Body of pancreas (tissue), 4 donors: ENCODE results near the gene PHACTR3. TPM values are rescaled to one million over a fixed set of nuclear protein-coding genes. Genes with fewer than 3 reads are reported as not detected.

ENCODE experiments used
- ATAC-seq: fragments of 150-250 bp; one replicate; pipeline ENCODE4 v1.9.1; 2016
- DNase-seq, 4 donors: peaks; one replicate each; pipeline ENCODE4 v3.0.0-alpha.2; 2019
- H3K27ac ChIP-seq, 4 donors: fragments of 200-600 bp; sonication (generic); 1 replicate in 3 of 4; 2 replicates in 1 of 4; pipeline versions ENCODE4 v1.5.1 to v1.6.1; 2016 to 2019; ENCODE audit warnings: mild to moderate bottlenecking in 1 of 4, mixed read lengths in 1 of 4, moderate library complexity in 1 of 4
- H3K27me3 ChIP-seq, 2 donors: fragments of 200-600 bp; sonication (generic); one replicate each; pipeline ENCODE4 v1.6.0; 2016; ENCODE audit warnings: mild to moderate bottlenecking in 1 of 2
- H3K36me3 ChIP-seq, 2 donors: fragments of 200-600 bp; sonication (generic); replicated peaks in 1 of 2; 2 replicates each; pipeline ENCODE4 v1.5.1; 2016; ENCODE audit warnings: low read depth in 2 of 2; ENCODE audit not compliant: insufficient read depth in 1 of 2
- H3K4me1 ChIP-seq: fragments of 200-600 bp; sonication (generic); one replicate; pipeline ENCODE4 v1.6.0; 2016
- H3K4me3 ChIP-seq, 2 donors: fragments of 200-600 bp; sonication (generic); 1 replicate in 1 of 2; 2 replicates in 1 of 2; pipeline ENCODE4 v1.5.1; 2016 to 2019
- H3K9me3 ChIP-seq, 3 donors: fragments of 200-600 bp; sonication (generic); 1 replicate in 2 of 3; 2 replicates in 1 of 3; pipeline ENCODE4 v1.5.1; 2016
- POLR2A ChIP-seq, 3 donors: fragments of 450-650 bp; IDR thresholded peaks; one replicate each; pipeline ENCODE4 v1.6.1; 2016; ENCODE audit warnings: antibody characterized with exemption in 3 of 3, mild to moderate bottlenecking in 2 of 3
- WGBS, 2 donors: methylation state at CpG; one replicate each; pipeline ENCODE4 v1.1.5; 2017; 5-methylcytosine and 5-hydroxymethylcytosine counted together
- intact Hi-C: fragments of 100-400 bp; cut with DNase I; formaldehyde crosslinking; loops from one replicate; pipeline ENCODE4 v1.15.1; 2023
- total RNA-seq, 2 donors: library from RNA; depleted of rRNA; stranded (reverse); fragments of >200 nt; gene quantifications; one replicate each; pipeline ENCODE4 v1.1.0, GENCODE V29; 2016
- TF ChIP-seq, protein P1 (sequence below), 7 experiments: fragments of 450-650 bp in 4 of 7; fragments of 200-600 bp in 3 of 7; sonication (generic) in 3 of 7; IDR thresholded peaks; one replicate each; pipeline ENCODE4 v1.5.1; 2016 to 2019; ENCODE audit warnings: antibody characterized with exemption in 7 of 7

Gene PHACTR3
- total RNA-seq, 2 donors from 2014 or later: 0.52 to 0.66 TPM

DNA sequence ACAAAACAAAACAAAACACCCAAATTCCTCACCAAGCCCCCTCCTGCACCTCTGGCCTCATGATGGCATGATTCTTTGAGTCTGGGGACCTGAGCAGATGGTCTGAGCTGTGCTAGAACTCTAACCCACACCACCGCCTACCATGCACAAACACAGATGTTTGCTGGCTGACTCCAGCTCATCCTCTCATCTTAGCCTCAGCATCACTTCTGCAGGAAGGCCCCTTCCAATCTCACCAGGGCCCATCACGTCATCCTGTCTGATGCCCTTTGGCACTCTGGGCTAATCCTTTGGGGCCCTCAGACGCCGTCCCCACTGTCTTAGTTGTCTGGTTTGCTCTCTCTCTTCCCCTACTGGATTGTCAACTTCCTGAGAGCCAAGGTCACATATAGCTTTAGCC is 85.8 kb downstream of the PHACTR3 start:
- no peak for ATAC-seq
- WGBS, 2 donors: 42 to 62% methylated on average over 4 of the region's 4 CpGs
- H3K27ac ChIP-seq: no peak overlapping the region
- intact Hi-C loops: no loop called here
- no peaks in the 10 kb centered on the region for H3K4me1 ChIP-seq
- TF ChIP-seq POLR2A (IDR thresholded peaks at IDR 0.05): no peak
- no peaks in the 10 kb centered on the region for H3K36me3 ChIP-seq
- no peaks in the 10 kb centered on the region for H3K9me3 ChIP-seq
- no peak overlapping the region for H3K4me3 ChIP-seq
- DNase-seq: no peak
- H3K27me3 ChIP-seq: no peaks in the 10 kb centered on the region

GRCh38 chr20:59690976-59691375 is 86.6 kb downstream of the PHACTR3 start:
- Histone ChIP-seq H3K4me3 (no peak overlapping the region), H3K4me1 (no peaks in the 10 kb centered on the region), H3K27me3 (no peaks in the 10 kb centered on the region), H3K9me3 (no peaks in the 10 kb centered on the region), H3K36me3 (no peaks in the 10 kb centered on the region), H3K27ac (no peak overlapping the region)
- intact Hi-C loops: no loop called here
- 55 to 58% methylated on average over 4 of the region's 4 CpGs for WGBS, 2 donors
- ATAC-seq (no peak), DNase-seq (no peak)
- TF ChIP-seq, protein P1, sequence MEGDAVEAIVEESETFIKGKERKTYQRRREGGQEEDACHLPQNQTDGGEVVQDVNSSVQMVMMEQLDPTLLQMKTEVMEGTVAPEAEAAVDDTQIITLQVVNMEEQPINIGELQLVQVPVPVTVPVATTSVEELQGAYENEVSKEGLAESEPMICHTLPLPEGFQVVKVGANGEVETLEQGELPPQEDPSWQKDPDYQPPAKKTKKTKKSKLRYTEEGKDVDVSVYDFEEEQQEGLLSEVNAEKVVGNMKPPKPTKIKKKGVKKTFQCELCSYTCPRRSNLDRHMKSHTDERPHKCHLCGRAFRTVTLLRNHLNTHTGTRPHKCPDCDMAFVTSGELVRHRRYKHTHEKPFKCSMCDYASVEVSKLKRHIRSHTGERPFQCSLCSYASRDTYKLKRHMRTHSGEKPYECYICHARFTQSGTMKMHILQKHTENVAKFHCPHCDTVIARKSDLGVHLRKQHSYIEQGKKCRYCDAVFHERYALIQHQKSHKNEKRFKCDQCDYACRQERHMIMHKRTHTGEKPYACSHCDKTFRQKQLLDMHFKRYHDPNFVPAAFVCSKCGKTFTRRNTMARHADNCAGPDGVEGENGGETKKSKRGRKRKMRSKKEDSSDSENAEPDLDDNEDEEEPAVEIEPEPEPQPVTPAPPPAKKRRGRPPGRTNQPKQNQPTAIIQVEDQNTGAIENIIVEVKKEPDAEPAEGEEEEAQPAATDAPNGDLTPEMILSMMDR (IDR thresholded peaks at IDR 0.05): no peak
- no peak for TF ChIP-seq POLR2A (IDR thresholded peaks at IDR 0.05)

GRCh38 chr20:59692139-59692538 is 87.8 kb downstream of the PHACTR3 start:
- Histone ChIP-seq H3K27ac (no peak overlapping the region), H3K4me3 (no peak overlapping the region), H3K9me3 (no peaks in the 10 kb centered on the region), H3K36me3 (no peaks in the 10 kb centered on the region), H3K4me1 (no peaks in the 10 kb centered on the region), H3K27me3 (no peaks in the 10 kb centered on the region)
- DNase-seq (no peak), ATAC-seq (no peak)
- 47 to 57% methylated on average over 3 of the region's 3 CpGs for WGBS, 2 donors
- TF ChIP-seq, protein P1 (IDR thresholded peaks at IDR 0.05): no peak
- TF ChIP-seq POLR2A (IDR thresholded peaks at IDR 0.05): no peak
- intact Hi-C loops: no loop called here

DNA sequence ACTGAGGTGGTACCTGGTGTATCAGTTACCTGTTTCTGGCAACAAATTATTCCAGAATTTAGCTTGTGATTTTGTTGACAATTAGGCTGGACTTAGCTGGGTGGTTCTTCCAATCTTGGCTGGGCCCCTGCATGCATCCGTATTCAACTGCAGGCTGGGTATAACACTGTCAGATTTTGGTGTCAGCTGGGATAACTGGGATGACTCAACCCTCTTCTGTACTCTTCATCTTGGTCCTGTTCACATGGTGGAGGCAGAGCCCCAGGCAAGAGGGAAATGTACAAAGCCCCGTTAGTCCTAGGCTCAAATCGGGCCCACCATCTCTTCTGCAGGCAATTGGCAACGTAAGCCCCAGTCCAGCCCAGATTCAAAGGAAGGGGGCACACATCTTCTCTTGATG is 89.2 kb downstream of the PHACTR3 start:
- DNase-seq (no peak), ATAC-seq (no peak)
- H3K9me3 ChIP-seq: no peaks in the 10 kb centered on the region
- no peak overlapping the region for H3K27ac ChIP-seq
- intact Hi-C loops: no loop called here
- no peaks in the 10 kb centered on the region for H3K4me1 ChIP-seq
- 72 to 78% methylated on average over 4 of the region's 4 CpGs for WGBS, 2 donors
- no peak overlapping the region for H3K4me3 ChIP-seq
- no peaks in the 10 kb centered on the region for H3K27me3 ChIP-seq
- no peaks in the 10 kb centered on the region for H3K36me3 ChIP-seq
- TF ChIP-seq, protein P1 (IDR thresholded peaks at IDR 0.05): no peak
- no peak for TF ChIP-seq POLR2A (IDR thresholded peaks at IDR 0.05)

- H3K4me3 ChIP-seq: no peak overlapping the region
- no peaks in the 10 kb centered on the region for H3K27me3 ChIP-seq
- H3K27ac ChIP-seq: no peak overlapping the region
- no peaks in the 10 kb centered on the region for H3K4me1 ChIP-seq
- TF ChIP-seq POLR2A (IDR thresholded peaks at IDR 0.05): no peak
- TF ChIP-seq, protein P1 (IDR thresholded peaks at IDR 0.05): no peak
- DNase-seq (no peak), ATAC-seq (no peak)
- H3K9me3 ChIP-seq: no peaks in the 10 kb centered on the region
- intact Hi-C loops: no loop called here
- no peaks in the 10 kb centered on the region for H3K36me3 ChIP-seq
- WGBS, 2 donors: 48 to 57% methylated on average over 4 to 5 of the region's 5 CpGs
Measured at GRCh38 chr20:59696476-59696875, 92.1 kb downstream of the PHACTR3 start.
